Tibial nerve (tissue), 4 donors: ENCODE measurements around the gene AEBP2. TPM values are rescaled to one million over a fixed set of nuclear protein-coding genes. Genes with fewer than 3 reads are reported as not detected.
"Not testable (repeated sequence)": the region's sequence is repeated elsewhere in the genome, so short reads cannot be mapped to it uniquely, and the experiment has no call there.

Source experiments
- DNase-seq, 2 donors: peaks; one replicate each; pipeline ENCODE4 v3.0.0-alpha.2; 2019; ENCODE audit warnings: low spot score in 2 of 2
- H3K27ac ChIP-seq, 4 donors: fragments of 200-600 bp; sonication (generic) in 3 of 4; one replicate each; pipeline ENCODE4 v1.5.1; 2017 to 2019; ENCODE audit warnings: mild to moderate bottlenecking in 1 of 4
- H3K27me3 ChIP-seq, 2 donors: fragments of 200-600 bp; sonication (generic) in 1 of 2; one replicate each; pipeline versions ENCODE4 v1.5.1 to v1.6.0; 2017 to 2019
- H3K36me3 ChIP-seq, 3 donors: fragments of 200-600 bp; sonication (generic); one replicate each; pipeline ENCODE4 v1.5.1; 2018 to 2019
- H3K4me1 ChIP-seq, 4 donors: fragments of 200-600 bp; sonication (generic) in 3 of 4; one replicate each; pipeline ENCODE4 v1.5.1; 2017 to 2019
- H3K4me3 ChIP-seq, 4 donors: fragments of 200-600 bp; sonication (generic) in 3 of 4; one replicate each; pipeline ENCODE4 v1.5.1; 2017 to 2019; ENCODE audit warnings: mild to moderate bottlenecking in 1 of 4, moderate library complexity in 1 of 4
- H3K9me3 ChIP-seq, 4 donors: fragments of 200-600 bp; sonication (generic) in 3 of 4; one replicate each; pipeline ENCODE4 v1.5.1; 2017 to 2019
- CTCF ChIP-seq, 5 experiments: fragments of 200-600 bp in 3 of 5; fragments of 450-650 bp in 2 of 5; sonication (generic) in 3 of 5; IDR thresholded peaks; one replicate each; pipeline ENCODE4 v1.5.1; 2016 to 2019; ENCODE audit warnings: antibody characterized with exemption in 5 of 5, mild to moderate bottlenecking in 3 of 5, moderate library complexity in 2 of 5
- EP300 ChIP-seq, 2 donors: sonication (generic); formaldehyde crosslinking; IDR thresholded peaks; one replicate each; pipeline ENCODE4 v1.6.1; 2017; ENCODE audit warnings: antibody characterized with exemption in 2 of 2, mild to moderate bottlenecking in 1 of 2
- POLR2A ChIP-seq, 2 donors: fragments of 450-650 bp; IDR thresholded peaks; one replicate each; pipeline ENCODE4 v1.6.1; 2017; ENCODE audit warnings: antibody characterized with exemption in 2 of 2, mild to moderate bottlenecking in 2 of 2, moderate library complexity in 2 of 2
- WGBS, 2 donors: methylation state at CpG; one replicate each; pipeline ENCODE4 v1.1.5; 2018; 5-methylcytosine and 5-hydroxymethylcytosine counted together
- total RNA-seq, 4 donors: library from RNA; depleted of rRNA; stranded (reverse); fragments of >200 nt; gene quantifications; one replicate each; pipeline ENCODE4 v1.1.0, GENCODE V29; 2016

Gene AEBP2
- total RNA-seq, 4 donors from 2014 or later: 35.7 to 55.9 (median 45.7) TPM

DNA sequence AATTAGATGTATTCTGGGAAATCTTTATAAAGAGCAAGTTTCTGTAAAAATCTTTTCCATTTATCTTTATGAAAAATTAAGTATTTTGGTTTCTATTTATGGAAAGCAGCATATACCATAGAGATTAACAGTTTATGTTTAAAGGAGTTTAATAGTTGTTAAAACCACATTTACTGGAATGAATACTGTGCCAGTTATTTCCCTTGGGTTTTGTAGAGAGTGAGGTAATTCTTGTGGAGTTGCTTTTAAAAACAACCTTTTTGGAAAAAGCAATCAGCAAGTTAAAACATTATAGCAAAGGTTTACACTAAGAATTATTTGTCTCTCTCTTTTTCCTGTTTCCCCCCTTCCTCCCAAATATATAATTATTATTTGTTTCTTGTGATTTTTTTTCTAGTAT lies 34.9 kb downstream of the AEBP2 start:
- no peak for TF ChIP-seq EP300 (IDR thresholded peaks at IDR 0.05)
- no peak for TF ChIP-seq POLR2A (IDR thresholded peaks at IDR 0.05)
- TF ChIP-seq CTCF (IDR thresholded peaks at IDR 0.05): no peak
- DNase-seq: no peak
- Histone ChIP-seq H3K27me3 (no peaks in the 10 kb centered on the region), H3K9me3 (no peaks in the 10 kb centered on the region), H3K4me3 (no peak overlapping the region), H3K4me1 (peaks cover 0 to 14% (median 0%) of the 10 kb centered on the region in 4 donors), H3K27ac (no peak overlapping the region), H3K36me3 (peaks cover 0 to 42% (median 0%) of the 10 kb centered on the region in 3 donors)

- peaks cover 0 to 55% (median 0%) of the 10 kb centered on the region in 3 donors for H3K36me3 ChIP-seq
- H3K27ac ChIP-seq: not testable (repeated sequence)
- WGBS, 2 donors: 96 to 99% methylated on average over 4 of the region's 4 CpGs
These were observed 36.7 kb downstream of the AEBP2 start for GRCh38 chr12:19475884-19476505.

DNA sequence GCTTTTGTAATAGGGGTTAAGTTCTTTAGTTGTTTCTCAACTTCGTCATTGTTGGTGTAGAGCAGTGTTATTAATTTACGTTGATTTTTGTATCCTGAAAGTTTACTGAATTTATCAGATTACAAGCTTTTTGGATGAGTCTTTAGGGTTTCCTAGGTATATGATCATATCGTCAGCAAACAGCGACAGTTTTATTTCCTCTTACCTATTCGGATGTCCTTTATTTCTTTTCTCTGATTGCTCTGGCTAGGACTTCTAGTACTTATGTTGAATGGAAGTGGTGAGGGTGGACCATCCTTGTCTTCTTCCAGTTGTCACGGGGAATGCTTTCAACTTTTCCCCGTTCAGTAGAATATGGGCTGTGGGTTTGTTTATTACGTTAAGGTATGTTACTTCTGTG lies 37.8 kb downstream of the AEBP2 start:
- Histone ChIP-seq H3K4me1 (peaks cover 0 to 16% (median 0%) of the 10 kb centered on the region in 4 donors), H3K27ac (no peak overlapping the region), H3K9me3 (peaks cover 0 to 12% (median 0%) of the 10 kb centered on the region in 4 donors), H3K27me3 (no peaks in the 10 kb centered on the region), H3K4me3 (no peak overlapping the region), H3K36me3 (peaks cover 0 to 60% (median 0%) of the 10 kb centered on the region in 3 donors)
- 94 to 97% methylated on average over 8 of the region's 8 CpGs for WGBS, 2 donors
- TF ChIP-seq CTCF (IDR thresholded peaks at IDR 0.05) (no peak), EP300 (IDR thresholded peaks at IDR 0.05) (no peak), POLR2A (IDR thresholded peaks at IDR 0.05) (no peak)
- no peak for DNase-seq

More at GRCh38 chr12:19475884-19476505, 36.7 kb downstream of the AEBP2 start:
- DNase-seq, H3K27me3 ChIP-seq, H3K4me3 ChIP-seq: not testable (repeated sequence)
- Histone ChIP-seq H3K9me3 (peaks cover 0 to 12% (median 0%) of the 10 kb centered on the region in 4 donors), H3K4me1 (peaks cover 0 to 14% (median 0%) of the 10 kb centered on the region in 4 donors)

- 95 to 97% methylated on average over 1 of the region's 1 CpG for WGBS, 2 donors
- no peaks in the 10 kb centered on the region for H3K27me3 ChIP-seq
- TF ChIP-seq POLR2A (IDR thresholded peaks at IDR 0.05) (no peak), CTCF (IDR thresholded peaks at IDR 0.05) (no peak), EP300 (IDR thresholded peaks at IDR 0.05) (no peak)
- DNase-seq: no peak
- peaks cover 0 to 23% (median 6%) of the 10 kb centered on the region in 4 donors for H3K4me1 ChIP-seq
- no peak overlapping the region for H3K4me3 ChIP-seq
- H3K36me3 ChIP-seq: peaks cover 0 to 45% (median 0%) of the 10 kb centered on the region in 3 donors
- no peak overlapping the region for H3K27ac ChIP-seq
- peaks cover 0 to 12% (median 0%) of the 10 kb centered on the region in 4 donors for H3K9me3 ChIP-seq
These were observed 41.2 kb downstream of the AEBP2 start for GRCh38 chr12:19480459-19480858.

DNA sequence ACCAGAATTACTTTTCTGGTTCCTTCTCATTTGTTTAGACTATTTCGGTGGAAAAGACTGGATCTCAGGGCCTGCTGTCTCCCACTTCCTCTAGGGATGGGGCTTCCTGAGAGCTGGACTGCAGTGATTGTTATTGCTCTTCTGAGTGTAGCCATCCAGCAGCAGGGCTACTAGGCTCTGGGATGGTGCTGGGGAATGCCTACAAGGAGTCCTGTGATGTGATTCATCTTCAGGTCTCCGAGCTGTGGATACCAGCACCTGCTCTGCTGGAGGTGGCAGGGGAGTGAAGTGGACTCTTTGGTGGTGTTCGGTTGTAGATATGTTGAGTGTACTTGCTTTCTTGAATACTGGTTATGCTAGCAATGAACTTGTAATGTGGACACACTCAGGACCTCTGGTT lies 42.7 kb downstream of the AEBP2 start:
- no peak for DNase-seq
- no peak overlapping the region for H3K27ac ChIP-seq
- peaks cover 0 to 16% (median 6%) of the 10 kb centered on the region in 4 donors for H3K4me1 ChIP-seq
- peaks cover 0 to 12% (median 0%) of the 10 kb centered on the region in 4 donors for H3K9me3 ChIP-seq
- 91 to 92% methylated on average over 3 of the region's 3 CpGs for WGBS, 2 donors
- peaks cover 0 to 37% (median 0%) of the 10 kb centered on the region in 3 donors for H3K36me3 ChIP-seq
- H3K4me3 ChIP-seq: no peak overlapping the region
- H3K27me3 ChIP-seq: no peaks in the 10 kb centered on the region
- TF ChIP-seq CTCF (IDR thresholded peaks at IDR 0.05) (no peak), POLR2A (IDR thresholded peaks at IDR 0.05) (no peak), EP300 (IDR thresholded peaks at IDR 0.05) (no peak)
